Measurements from ENCODE around the gene CEBPA. TPM values are rescaled to one million over a fixed set of nuclear protein-coding genes. Genes with fewer than 3 reads are reported as not detected.

The CEBPA gene
- total RNA-seq, 1 donor from 2014 or later: 0.07 TPM

DNA sequence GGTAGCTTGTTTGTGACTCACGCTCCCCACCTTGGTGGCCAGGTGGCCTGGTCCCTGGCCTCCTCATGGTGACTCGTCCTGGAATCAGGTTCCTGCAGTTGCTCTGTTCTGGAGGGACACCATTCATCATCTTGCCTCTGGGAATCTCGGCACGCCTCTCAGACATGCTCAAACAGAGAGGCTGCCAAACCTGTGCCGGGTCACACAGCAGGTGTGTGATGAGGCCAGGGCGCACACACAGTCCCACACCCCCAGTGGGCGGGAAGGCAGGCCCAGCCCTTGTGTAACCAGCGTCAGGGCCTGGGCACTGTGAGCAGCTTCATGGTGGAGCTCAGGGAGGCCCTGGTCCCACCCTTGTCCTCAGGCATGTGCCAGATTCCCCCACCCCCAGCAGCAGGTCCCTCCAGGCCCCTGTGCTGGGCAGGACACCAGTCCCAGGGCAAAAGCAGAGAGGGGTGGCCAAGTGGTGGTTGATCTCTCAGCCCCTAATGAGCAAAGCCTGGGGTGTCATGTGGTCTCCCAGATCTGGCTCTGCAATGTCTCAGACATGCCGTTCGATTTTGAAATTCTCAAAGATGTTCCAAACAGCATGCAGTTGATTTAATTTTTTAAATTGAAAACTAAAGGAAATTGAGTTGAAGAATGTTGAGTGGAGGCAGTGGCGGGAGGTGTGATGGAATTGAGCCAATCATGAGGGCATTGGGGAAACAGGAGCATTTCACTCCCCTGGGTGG lies 12.1 kb downstream of the CEBPA start:
- intact Hi-C loops (cut with micrococcal nuclease): no loop called here

DNA sequence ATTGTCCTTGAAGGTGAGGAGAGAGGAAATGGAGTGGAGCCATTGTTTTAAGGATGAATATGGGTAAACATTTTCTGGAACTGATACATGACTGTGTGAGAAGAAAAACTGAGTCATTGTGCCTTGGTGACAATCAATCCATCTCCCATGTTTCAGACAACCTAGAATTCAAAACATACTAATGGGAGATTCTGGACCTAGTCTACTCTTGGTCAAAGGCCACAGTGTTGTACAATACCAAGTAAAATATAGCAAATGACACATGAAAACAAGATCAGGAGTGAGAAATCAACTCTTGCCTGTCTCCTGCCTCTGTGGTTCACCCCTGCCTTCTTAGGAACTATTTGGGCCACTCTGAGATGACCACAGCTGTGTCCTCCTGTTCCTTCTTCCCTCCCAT lies 13.1 kb downstream of the CEBPA start:
- intact Hi-C loops (cut with micrococcal nuclease): no loop called here

DNA sequence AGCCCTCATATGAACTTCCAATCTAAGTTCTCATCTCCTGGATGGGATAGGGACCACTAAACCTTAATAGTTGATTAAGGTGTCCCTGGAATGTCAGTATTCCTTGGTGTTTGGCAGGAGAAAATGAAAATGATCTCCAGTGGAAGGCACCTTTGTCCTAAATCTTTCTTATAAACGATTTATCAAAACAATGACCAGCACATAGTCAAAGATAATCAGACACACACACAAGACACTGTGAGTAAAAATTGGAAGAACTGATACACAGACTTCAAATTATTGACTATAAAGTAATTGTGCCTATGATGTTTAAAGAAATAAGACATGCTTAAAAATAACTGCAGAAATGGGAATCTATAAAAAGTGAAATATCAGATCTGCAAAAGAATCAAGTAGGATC lies 13.7 kb downstream of the CEBPA start:
- intact Hi-C loops (cut with micrococcal nuclease): no loop called here

GRCh38 chr19:33287927-33288326 lies 14.4 kb downstream of the CEBPA start:
- intact Hi-C loops (cut with micrococcal nuclease): no loop called here

- intact Hi-C loops (cut with micrococcal nuclease): no loop called here
Observed at GRCh38 chr19:33287438-33287837, 14.9 kb downstream of the CEBPA start.

DNA sequence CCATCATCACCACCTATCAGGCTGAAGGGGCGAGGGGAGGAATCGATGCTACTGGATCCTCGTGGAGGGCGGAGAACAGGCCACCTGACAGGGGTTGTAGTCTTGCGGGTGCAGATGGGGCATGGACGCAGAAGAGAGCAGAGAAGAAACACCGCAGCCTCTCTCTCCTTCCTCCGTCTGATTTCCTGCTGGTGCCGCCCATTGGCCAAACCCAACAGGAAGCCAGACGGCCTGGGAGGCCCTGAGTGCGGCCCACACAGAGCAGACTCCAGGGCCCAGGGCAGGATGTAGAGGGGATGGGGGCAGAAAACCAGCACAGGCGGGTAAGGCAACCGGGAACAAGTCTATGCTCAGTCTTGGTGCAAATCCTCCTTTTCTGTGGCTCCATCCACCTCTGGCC lies 15.4 kb downstream of the CEBPA start:
- intact Hi-C loops (cut with micrococcal nuclease): no loop called here

DNA sequence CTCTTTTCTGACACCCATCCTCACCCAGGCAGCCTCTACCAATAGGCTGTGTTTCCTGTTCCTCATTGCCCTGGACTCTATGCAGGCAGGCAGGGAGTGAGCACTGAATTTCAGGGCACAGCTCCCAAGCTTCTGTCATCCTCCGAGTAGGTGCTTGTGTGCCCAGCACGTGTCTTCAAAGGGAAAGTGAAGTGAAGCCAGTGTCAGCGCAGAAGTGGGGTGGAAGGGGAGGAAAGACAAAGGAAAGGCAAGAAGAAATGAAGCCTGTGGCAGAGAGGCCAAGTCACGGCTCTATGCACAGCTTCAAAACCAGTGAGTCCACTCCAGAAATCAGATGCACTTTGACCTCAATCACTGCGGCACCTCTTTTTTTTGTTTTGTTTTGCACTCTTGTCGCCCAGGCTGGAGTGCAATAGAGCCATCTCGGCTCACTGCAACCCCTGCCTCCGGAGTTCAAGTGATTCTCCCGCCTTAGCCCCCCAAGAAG lies 16.9 kb downstream of the CEBPA start:
- intact Hi-C loops (cut with micrococcal nuclease): no loop called here

DNA sequence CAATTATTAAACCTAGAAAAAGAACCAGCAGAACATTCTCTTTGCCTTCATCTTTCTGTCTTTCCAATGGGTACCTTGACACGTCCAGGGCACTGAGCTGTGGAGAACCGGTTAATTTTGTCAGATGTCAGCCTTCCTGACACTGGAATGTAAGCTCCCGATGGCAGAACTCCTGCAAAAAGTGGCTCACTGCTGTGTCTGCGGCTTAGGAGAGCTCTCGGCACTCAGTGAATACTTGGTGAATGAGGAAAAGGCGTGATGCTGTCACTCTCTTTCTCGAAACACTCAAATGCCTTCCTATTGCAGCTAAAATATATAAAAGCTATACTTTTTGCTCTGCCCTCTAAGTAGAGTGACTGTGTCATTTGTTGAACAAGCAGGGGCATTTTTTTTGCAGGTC lies 17.6 kb downstream of the CEBPA start:
- intact Hi-C loops (cut with micrococcal nuclease): no loop called here

- intact Hi-C loops (cut with micrococcal nuclease): no loop called here
Observed at GRCh38 chr19:33284146-33284643, 18.1 kb downstream of the CEBPA start.

GRCh38 chr19:33283589-33283988 lies 18.7 kb downstream of the CEBPA start:
- intact Hi-C loops (cut with micrococcal nuclease): no loop called here

GRCh38 chr19:33282036-33282671 lies 20.2 kb downstream of the CEBPA start:
- intact Hi-C loops (cut with micrococcal nuclease): no loop called here

GRCh38 chr19:33281296-33281926 lies 20.9 kb downstream of the CEBPA start:
- intact Hi-C loops (cut with micrococcal nuclease): no loop called here

DNA sequence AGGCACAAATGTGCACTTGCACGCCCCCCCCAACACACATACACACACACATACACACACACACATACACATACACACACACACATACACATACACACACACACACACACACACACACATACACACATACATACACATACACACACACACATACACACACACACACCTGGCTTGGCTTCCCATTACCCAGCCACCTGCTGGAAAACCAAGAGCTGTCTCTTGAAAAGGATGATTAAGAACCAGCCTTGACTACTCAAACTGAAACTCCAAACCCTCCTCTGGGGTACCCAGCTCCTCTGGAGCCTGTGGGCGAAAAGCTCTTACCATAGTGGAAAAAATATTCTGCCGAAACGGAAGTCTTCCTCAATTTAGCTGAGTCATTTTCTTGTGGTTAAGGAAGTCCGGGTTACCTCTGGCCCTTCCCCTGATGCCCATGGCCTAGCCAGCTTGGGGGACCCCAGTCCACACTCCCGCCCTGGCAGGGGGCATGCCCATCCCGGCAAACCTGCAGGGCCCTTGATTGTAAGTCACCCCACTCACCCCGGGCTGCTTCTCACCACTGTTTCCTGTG lies 21.9 kb downstream of the CEBPA start:
- intact Hi-C loops (cut with micrococcal nuclease): no loop called here

DNA sequence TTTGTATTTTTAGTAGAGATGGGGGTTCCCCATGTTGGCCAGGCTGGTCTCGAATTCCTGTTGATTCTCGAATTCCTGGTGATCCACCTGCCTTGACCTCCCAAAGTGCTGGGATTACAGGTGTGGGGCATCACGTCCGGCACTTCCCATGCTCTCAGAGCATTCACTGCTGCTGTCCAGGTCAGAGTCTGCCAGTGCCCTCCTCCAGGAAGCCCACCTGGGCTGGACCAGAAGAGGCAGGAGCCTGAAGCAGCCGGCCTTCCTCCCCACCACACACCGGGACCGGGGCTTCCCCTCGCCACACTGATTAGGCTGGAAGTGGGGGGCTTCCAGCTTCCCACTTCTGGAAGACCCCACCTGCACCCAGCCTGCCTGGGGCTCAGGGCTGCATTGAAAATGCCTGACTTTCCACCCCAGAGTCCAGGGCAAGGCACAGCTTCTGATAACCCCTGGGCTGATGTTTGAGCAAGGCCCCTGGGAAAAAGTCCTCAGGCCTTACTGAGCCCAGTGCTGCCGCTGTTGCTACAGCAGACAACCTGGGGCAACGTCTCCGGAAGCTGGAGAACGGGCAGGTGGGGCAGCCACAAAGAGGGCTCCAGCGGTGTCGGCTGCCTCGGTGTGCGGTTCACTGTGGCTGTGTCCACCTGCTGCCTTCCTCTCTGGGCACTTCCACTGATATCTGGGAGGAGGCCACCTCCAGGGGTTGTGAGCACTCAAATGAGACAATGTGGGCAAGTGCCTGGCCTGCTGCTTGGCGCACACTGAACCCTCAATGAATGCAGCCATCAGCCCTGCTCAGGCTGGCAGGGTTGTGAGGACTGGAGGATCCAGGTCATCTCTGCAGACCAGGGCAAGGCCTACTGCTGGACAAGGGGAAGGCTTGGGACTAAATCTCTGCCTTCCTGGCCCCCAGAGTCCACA lies 22.6 kb downstream of the CEBPA start:
- intact Hi-C loops (cut with micrococcal nuclease): no loop called here

- intact Hi-C loops (cut with micrococcal nuclease): no loop called here
Observed at GRCh38 chr19:33278403-33279269, 23.7 kb downstream of the CEBPA start.

DNA sequence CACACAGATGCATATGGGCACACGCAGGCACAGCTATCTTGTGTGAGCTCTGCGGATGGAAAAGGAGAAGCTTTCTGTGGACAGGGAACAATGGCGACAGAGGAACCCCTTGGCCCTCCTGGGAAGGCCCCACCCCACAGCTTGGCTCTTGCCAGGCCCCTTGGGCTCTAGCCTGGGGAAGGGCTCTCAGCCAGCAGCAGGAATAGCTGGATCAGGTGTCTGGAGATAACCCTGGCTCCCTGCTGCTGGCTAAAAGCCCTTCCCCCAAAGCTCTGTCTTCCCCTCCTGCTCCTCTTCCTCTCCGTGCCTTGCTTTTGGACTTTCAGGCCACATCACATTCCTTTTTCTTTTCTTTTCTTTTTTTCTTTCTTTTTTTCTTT lies 24.3 kb downstream of the CEBPA start:
- intact Hi-C loops (cut with micrococcal nuclease): no loop called here

DNA sequence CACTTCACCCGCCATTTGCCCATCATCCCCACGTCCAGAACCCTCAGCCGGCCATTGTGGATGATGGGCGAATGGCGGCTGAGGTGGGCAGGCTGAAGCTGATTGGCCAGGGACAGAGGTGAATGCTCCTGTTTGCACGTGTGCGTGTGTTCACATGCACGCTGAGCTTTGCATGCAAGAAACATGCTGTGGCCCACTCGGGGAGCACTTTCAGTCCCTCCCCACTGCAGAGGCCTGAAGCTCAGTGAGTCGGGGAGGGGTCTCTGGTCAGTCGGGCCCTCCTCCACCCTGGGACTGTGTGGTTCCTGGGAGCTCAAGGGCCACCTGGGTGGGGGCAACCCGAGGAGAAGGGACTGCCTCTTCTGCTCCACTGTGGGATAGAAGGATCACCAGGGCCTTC lies 24.9 kb downstream of the CEBPA start:
- intact Hi-C loops (cut with micrococcal nuclease): no loop called here

DNA sequence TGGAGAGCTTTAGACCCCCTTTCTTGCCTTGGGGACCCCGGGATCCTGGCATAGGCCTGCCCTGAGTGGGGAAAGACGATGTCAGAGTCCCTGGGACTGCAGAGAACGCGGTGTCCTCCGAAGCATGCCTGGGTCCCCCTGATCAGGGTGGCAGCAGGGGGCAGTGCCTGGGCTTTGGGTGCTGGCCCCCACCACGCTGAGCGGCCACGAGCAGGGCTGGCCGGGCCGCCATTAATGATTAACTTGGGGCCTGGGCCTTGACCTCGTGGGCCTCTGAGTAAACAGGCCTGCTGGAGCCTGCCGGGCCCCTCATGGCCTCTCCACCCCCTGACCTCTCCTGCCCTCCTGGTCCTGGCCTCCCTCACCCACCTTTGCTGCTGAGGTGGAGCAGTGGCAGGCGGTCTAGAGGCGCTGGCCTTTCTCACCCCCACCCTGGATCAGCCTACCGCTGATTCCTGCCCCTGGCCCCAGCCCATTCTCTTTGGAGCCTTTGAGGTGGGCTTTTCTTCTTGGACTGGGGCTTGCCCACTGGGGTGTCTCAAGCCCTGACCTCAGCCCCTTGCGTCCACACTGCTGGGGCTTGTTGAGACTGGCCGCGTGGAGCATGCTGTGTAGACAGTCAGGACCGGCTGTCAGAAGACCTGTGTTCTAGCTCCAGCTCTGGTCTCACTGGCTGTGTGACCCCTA lies 26.3 kb downstream of the CEBPA start:
- intact Hi-C loops (cut with micrococcal nuclease): no loop called here

GRCh38 chr19:33275559-33275932 lies 26.8 kb downstream of the CEBPA start:
- intact Hi-C loops (cut with micrococcal nuclease): no loop called here
